Kidney epithelial cell (primary cell): ENCODE data around the gene ANKFN1. TPM values are rescaled to one million over a fixed set of nuclear protein-coding genes. Genes with fewer than 3 reads are reported as not detected.

ENCODE experiments used
- DNase-seq: peaks from one replicate; pipeline ENCODE4 v3.0.0-alpha.2; 2010; ENCODE audit warnings: low read depth
- H3K27me3 ChIP-seq: 2 replicates; pipeline ENCODE4 v1.6.0; 2011; ENCODE audit warnings: low read length; ENCODE audit not compliant: control insufficient read depth, insufficient read depth
- H3K36me3 ChIP-seq: 2 replicates; pipeline ENCODE4 v1.5.1; 2011; ENCODE audit warnings: low read length; ENCODE audit not compliant: control insufficient read depth, insufficient read depth
- H3K4me3 ChIP-seq: 2 replicates; pipeline ENCODE4 v1.5.1; 2011; ENCODE audit warnings: low read depth, mild to moderate bottlenecking, control low read depth, low read length
- total RNA-seq: library from RNA; depleted of rRNA; stranded (reverse); fragments of >200 nt; gene quantifications from 2 replicates; pipeline ENCODE4 v1.2.3, GENCODE V29; 2015
- TF ChIP-seq, protein P1 (sequence below): IDR thresholded peaks from 2 replicates; pipeline ENCODE4 v1.5.1; 2011; ENCODE audit warnings: mild to moderate bottlenecking, moderate library complexity, low read length, control low read depth, inconsistent platforms; ENCODE audit not compliant: insufficient read depth, poor library complexity, severe bottlenecking

ANKFN1 gene
- total RNA-seq = not detected in 2 replicates

GRCh38 chr17:56152874-56153602 is at the start of gene ANKFN1:
ANKFN1 (plus strand) TSS chr17:56153475; CDS start chr17:56212668, 59,193 bp downstream.
- Histone ChIP-seq H3K36me3 (no peaks in the 10 kb centered on the region), H3K4me3 (no peak within 1 kb of the TSS), H3K27me3 (no peaks in the 10 kb centered on the region)
- TF ChIP-seq, protein P1, sequence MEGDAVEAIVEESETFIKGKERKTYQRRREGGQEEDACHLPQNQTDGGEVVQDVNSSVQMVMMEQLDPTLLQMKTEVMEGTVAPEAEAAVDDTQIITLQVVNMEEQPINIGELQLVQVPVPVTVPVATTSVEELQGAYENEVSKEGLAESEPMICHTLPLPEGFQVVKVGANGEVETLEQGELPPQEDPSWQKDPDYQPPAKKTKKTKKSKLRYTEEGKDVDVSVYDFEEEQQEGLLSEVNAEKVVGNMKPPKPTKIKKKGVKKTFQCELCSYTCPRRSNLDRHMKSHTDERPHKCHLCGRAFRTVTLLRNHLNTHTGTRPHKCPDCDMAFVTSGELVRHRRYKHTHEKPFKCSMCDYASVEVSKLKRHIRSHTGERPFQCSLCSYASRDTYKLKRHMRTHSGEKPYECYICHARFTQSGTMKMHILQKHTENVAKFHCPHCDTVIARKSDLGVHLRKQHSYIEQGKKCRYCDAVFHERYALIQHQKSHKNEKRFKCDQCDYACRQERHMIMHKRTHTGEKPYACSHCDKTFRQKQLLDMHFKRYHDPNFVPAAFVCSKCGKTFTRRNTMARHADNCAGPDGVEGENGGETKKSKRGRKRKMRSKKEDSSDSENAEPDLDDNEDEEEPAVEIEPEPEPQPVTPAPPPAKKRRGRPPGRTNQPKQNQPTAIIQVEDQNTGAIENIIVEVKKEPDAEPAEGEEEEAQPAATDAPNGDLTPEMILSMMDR = no peak
- no peak for DNase-seq

DNA sequence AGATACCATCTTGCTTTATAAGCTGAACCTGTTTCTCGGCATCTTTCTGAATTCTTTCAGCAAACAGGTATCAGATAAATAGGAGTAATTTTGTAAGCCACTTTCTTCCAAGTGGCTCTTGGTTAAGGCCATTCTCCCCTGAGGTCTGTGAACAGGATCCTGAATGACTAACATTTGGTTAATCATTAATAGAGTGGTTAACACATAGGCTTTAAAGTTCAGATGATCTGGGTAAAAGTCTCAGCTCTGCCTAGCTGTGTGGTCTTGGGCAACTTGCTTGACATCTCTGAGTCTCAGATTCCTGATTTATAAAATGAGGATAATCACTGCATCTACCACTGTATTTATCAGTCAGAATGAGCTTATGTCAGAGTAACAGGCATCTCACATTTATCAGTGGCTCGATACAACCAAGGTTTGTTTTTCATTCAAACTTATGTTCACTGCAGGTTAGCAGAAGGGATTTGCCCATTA is 44.4 kb upstream of the ANKFN1 start:
- H3K27me3 ChIP-seq = no peaks in the 10 kb centered on the region
- peak; percentile 71 for DNase-seq
- TF ChIP-seq, protein P1 = no peak
- H3K36me3 ChIP-seq = no peaks in the 10 kb centered on the region
- no peak overlapping the region for H3K4me3 ChIP-seq

GRCh38 chr17:56109836-56110235 is 43.4 kb upstream of the ANKFN1 start:
- Histone ChIP-seq H3K27me3 (no peaks in the 10 kb centered on the region), H3K4me3 (no peak overlapping the region), H3K36me3 (no peaks in the 10 kb centered on the region)
- TF ChIP-seq, protein P1 = no peak
- DNase-seq = no peak

DNA sequence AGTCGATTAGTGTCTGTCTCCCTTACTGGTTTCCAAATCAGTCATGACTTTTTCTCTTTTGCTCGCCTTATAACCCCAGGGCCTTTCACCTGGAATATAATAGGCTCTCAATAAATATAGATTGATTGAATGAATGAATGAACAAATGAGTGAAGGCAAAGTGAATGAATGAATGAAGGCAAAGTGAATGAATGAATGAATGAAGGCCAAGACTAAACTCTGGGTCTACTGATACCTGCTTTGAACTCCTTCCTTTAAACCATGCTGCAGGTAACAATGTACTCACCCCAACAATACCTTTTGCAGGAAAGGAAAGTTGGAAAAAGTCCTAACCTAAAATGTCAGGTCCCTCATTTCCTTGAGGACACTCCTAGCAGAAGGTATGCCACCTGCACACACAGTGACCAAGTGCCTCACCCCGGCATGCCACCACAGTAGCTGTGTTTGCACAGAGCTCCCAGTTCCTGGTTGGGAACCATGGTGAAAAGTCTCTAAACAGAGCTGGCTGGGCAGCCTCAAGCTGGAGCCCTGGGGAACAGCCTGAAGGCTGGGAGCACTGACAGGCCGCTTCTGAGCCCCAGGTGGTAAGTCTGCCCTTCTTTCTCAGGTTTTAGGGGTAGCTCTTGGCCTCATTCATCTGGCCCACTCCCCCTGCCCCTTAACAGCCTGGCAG is 42.7 kb upstream of the ANKFN1 start:
- TF ChIP-seq, protein P1 = no peak
- Histone ChIP-seq H3K27me3 (no peaks in the 10 kb centered on the region), H3K4me3 (no peak overlapping the region), H3K36me3 (no peaks in the 10 kb centered on the region)
- no peak for DNase-seq

DNA sequence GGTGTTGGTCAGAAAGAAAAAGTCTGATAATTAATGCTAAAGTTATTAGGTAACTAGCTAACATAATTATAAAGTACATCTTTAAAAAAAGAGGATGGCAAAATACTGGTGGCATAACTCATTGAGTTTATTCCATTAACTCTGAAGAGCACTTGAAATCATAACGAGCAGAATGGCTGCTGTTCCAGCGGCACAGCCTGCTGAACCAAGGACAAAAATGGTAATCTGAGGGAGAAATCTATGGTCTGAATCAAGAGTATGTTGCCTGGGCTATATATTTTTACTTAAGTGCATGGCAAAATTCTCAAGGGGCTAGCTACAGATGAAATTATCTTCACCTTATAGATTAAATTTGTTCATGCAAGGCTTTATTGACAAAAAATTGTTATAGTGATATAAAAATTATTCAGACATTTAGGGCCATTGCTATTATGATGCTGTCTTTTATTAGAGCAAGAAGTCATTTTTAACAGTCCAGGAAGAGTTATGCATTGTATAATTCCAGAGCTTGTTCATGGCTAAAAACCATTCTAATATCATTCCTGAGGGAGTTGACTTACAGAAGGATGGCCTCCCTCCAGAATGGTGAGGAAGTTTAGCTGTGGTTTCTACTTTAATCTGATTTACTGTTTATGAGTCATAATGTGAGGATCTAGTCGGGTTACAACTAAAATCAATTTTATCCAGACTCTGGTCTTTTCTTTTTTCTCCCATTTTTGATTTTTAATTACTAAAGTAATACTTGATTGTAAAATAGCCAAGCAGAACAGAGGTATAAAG is 41.4 kb upstream of the ANKFN1 start:
- no peaks in the 10 kb centered on the region for H3K36me3 ChIP-seq
- DNase-seq = no peak
- no peak overlapping the region for H3K4me3 ChIP-seq
- TF ChIP-seq, protein P1 = no peak
- H3K27me3 ChIP-seq = no peaks in the 10 kb centered on the region
